ENCODE data around the gene RTEL1.

The RTEL1 gene

GRCh38 chr20:63688228-63689045 lies 30.3 kb downstream of the RTEL1 start:
- DNase-seq (ENCODE audit: low spot score), result no peak

GRCh38 chr20:63689046-63690002 lies 31.2 kb downstream of the RTEL1 start:
- no peak for DNase-seq (ENCODE audit: low spot score)

GRCh38 chr20:63690003-63690897 lies 32.1 kb downstream of the RTEL1 start:
- no peak for DNase-seq (ENCODE audit: low spot score)

- no peak for DNase-seq (ENCODE audit: low spot score)
These were observed 33.0 kb downstream of the RTEL1 start for GRCh38 chr20:63690898-63691710.

DNA sequence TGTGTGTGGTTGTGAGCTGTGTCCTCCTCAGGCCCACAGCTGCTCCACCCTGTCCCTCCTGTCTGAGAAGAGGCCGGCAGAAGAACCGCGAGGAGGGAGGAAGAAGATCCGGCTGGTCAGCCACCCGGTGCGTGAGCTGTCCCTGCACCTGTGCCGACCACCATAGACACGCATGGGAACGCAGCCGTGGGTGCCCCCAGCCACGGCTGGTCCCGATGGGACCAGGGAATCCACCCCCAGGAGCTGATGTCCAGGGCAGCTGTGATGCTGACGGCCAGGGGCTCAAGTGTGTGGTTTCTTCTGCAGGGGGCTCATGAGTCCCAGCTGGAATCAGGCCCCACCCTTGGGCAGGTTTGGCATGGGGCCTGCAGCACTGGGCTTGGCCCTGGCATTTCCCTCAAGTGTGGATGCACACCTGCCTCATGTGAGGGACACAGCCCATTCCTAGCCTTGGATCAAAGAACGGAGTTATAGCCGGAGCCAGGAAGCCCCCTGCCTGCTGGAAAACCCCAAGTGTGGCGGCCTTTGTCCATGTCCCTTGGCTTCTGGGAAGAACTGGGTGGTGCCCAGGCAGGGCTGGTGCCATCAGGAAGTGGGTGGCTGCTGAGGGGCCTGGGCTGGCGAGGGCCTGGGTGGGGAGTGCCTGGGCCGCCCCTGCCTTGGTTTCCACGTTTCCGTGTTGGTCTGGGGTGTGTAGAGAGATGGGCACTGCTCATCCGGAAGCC lies 33.8 kb downstream of the RTEL1 start:
- no peak for DNase-seq (ENCODE audit: low spot score)

- DNase-seq (ENCODE audit: low spot score), result no peak
These were observed 34.4 kb downstream of the RTEL1 start for GRCh38 chr20:63692436-63693082.

- no peak for DNase-seq (ENCODE audit: low spot score)
These were observed 35.1 kb downstream of the RTEL1 start for GRCh38 chr20:63693083-63693732.

- no peak for DNase-seq (ENCODE audit: low spot score)
These were observed 35.8 kb downstream of the RTEL1 start for GRCh38 chr20:63693733-63694583.

- no peak for DNase-seq (ENCODE audit: low spot score)
These were observed 36.7 kb downstream of the RTEL1 start for GRCh38 chr20:63694584-63695423.

DNA sequence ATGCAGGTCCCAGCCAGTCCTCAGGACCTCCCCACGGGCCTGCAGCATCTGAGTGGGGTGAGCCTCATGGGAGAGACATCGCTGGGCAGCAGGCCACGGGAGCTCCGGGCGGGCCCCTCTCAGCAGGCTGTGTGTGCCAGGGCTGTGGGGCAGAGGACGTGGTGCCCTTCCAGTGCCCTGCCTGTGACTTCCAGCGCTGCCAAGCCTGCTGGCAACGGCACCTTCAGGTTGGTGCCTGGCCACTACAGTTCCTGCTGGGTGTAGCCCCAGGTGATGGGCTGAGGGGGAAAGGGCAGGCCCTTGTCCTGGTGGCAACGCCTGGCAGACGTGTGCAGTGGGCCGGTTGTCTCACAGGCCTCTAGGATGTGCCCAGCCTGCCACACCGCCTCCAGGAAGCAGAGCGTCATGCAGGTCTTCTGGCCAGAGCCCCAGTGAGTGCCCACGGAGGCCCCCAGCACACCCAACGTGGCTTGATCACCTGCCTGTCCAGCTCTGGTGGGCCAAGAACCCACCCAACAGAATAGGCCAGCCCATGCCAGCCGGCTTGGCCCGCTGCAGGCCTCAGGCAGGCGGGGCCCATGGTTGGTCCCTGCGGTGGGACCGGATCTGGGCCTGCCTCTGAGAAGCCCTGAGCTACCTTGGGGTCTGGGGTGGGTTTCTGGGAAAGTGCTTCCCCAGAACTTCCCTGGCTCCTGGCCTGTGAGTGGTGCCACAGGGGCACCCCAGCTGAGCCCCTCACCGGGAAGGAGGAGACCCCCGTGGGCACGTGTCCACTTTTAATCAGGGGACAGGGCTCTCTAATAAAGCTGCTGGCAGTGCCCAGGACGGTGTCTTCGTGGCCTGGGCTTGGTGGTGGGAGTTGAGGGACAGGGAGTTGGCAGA lies 37.6 kb downstream of the RTEL1 start:
- DNase-seq (ENCODE audit: low spot score), result no peak

GRCh38 chr20:63696306-63696627 lies 38.2 kb downstream of the RTEL1 start:
- DNase-seq (ENCODE audit: low spot score), result no peak

GRCh38 chr20:63696628-63697356 lies 38.7 kb downstream of the RTEL1 start, which contains the start of gene TNFRSF6B:
Gene TNFRSF6B, plus strand, starts transcription at chr20:63696652. Its CDS starts 116 bp downstream, at chr20:63696768.
- peak; percentile 18 for DNase-seq (ENCODE audit: low spot score)

- peak; percentile 40 for DNase-seq (ENCODE audit: low spot score)
These were observed 39.3 kb downstream of the RTEL1 start for GRCh38 chr20:63697357-63697867.

DNA sequence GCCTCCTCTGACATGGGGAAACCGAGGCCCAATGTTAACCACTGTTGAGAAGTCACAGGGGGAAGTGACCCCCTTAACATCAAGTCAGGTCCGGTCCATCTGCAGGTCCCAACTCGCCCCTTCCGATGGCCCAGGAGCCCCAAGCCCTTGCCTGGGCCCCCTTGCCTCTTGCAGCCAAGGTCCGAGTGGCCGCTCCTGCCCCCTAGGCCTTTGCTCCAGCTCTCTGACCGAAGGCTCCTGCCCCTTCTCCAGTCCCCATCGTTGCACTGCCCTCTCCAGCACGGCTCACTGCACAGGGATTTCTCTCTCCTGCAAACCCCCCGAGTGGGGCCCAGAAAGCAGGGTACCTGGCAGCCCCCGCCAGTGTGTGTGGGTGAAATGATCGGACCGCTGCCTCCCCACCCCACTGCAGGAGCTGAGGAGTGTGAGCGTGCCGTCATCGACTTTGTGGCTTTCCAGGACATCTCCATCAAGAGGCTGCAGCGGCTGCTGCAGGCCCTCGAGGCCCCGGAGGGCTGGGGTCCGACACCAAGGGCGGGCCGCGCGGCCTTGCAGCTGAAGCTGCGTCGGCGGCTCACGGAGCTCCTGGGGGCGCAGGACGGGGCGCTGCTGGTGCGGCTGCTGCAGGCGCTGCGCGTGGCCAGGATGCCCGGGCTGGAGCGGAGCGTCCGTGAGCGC lies 39.9 kb downstream of the RTEL1 start:
- peak; percentile 20 for DNase-seq (ENCODE audit: low spot score)
